Smooth muscle cell (in vitro differentiated cells): ENCODE data around the gene MAS1L. TPM values are rescaled to one million over a fixed set of nuclear protein-coding genes. Genes with fewer than 3 reads are reported as not detected.

ENCODE experiments used
- DNase-seq: peaks from one replicate; lab custom pipeline; 2025; ENCODE audit not compliant: unreplicated experiment; lab: John Stamatoyannopoulos, UW
- H2AFZ ChIP-seq: fragments of 200-600 bp; sonication (generic); 2 replicates; pipeline ENCODE4 v1.6.0; 2016; ENCODE audit warnings: antibody characterized with exemption, low read depth, mild to moderate bottlenecking
- H3F3A ChIP-seq: fragments of 200-600 bp; sonication (generic); 2 replicates; pipeline ENCODE4 v1.6.0; 2017; ENCODE audit warnings: antibody characterized with exemption, low read depth
- H3K27ac ChIP-seq: fragments of 200-600 bp; sonication (generic); 2 replicates; pipeline ENCODE4 v1.5.1; 2016; ENCODE audit warnings: low read depth, mild to moderate bottlenecking
- H3K27me3 ChIP-seq: fragments of 200-600 bp; sonication (generic); 2 replicates; pipeline ENCODE4 v1.6.1; 2016; ENCODE audit warnings: low read depth, mild to moderate bottlenecking
- H3K36me3 ChIP-seq: fragments of 200-600 bp; sonication (generic); 2 replicates; pipeline ENCODE4 v1.5.1; 2016; ENCODE audit warnings: low read depth
- H3K4me1 ChIP-seq: fragments of 200-600 bp; sonication (generic); 2 replicates; pipeline ENCODE4 v1.5.1; 2016; ENCODE audit warnings: low read depth
- H3K4me2 ChIP-seq: fragments of 200-600 bp; sonication (generic); 2 replicates; pipeline ENCODE4 v1.6.0; 2016; ENCODE audit warnings: mild to moderate bottlenecking
- H3K4me3 ChIP-seq: fragments of 200-600 bp; sonication (generic); 2 replicates; pipeline ENCODE4 v1.5.1; 2016; ENCODE audit warnings: mild to moderate bottlenecking
- H3K79me2 ChIP-seq: fragments of 200-600 bp; sonication (generic); 2 replicates; pipeline ENCODE4 v1.6.0; 2016; ENCODE audit warnings: low read depth, mild to moderate bottlenecking
- H3K9ac ChIP-seq: fragments of 200-600 bp; sonication (generic); 2 replicates; pipeline ENCODE4 v1.6.0; 2016; ENCODE audit warnings: low read depth
- H3K9me3 ChIP-seq: fragments of 200-600 bp; sonication (generic); replicated peaks from 2 replicates; pipeline ENCODE4 v1.5.1; 2016; ENCODE audit warnings: low read depth
- H4K20me1 ChIP-seq: fragments of 200-600 bp; sonication (generic); 2 replicates; pipeline ENCODE4 v1.6.0; 2016; ENCODE audit warnings: low read depth
- CTCF ChIP-seq: fragments of 200-600 bp; sonication (generic); IDR thresholded peaks from 2 replicates; pipeline ENCODE4 v1.5.1; 2017; ENCODE audit warnings: borderline replicate concordance, mild to moderate bottlenecking, antibody characterized with exemption; ENCODE audit not compliant: insufficient read depth, poor library complexity, severe bottlenecking
- WGBS: methylation state at CpG from one replicate; pipeline ENCODE4 v1.1.7; 2016; ENCODE audit warnings: low lambda C conversion rate; 5-methylcytosine and 5-hydroxymethylcytosine counted together
- polyA plus RNA-seq: library from polyadenylated mRNA; unstranded; fragments of >200 nt; fragmentation: Nextera tagmentation; extraction: Ambion mirVana; gene quantifications from 2 replicates; pipeline ENCODE4 v1.2.1, GENCODE V29; 2016
- total RNA-seq: library from RNA; depleted of rRNA; stranded (reverse); fragments of >200 nt; gene quantifications from 2 replicates; pipeline ENCODE4 v1.2.3, GENCODE V29; 2014

The MAS1L gene
- total and polyA plus RNA-seq, 2 experiments from 2014 or later = not detected

GRCh38 chr6:29499704-29500103 lies 11.9 kb upstream of the MAS1L start:
- Histone ChIP-seq H3K4me3 (no peak overlapping the region), H3F3A (no peaks in the 10 kb centered on the region), H3K79me2 (no peaks in the 10 kb centered on the region), H4K20me1 (no peaks in the 10 kb centered on the region), H3K27me3 (no peaks in the 10 kb centered on the region), H3K4me2 (no peak overlapping the region), H3K27ac (no peak overlapping the region), H2AFZ (no peak overlapping the region), H3K9ac (no peak overlapping the region), H3K36me3 (no peaks in the 10 kb centered on the region), H3K4me1 (no peaks in the 10 kb centered on the region), H3K9me3 (no peaks in the 10 kb centered on the region)
- WGBS = 90% methylated on average over 5 of the region's 5 CpGs
- DNase-seq = no peak
- TF ChIP-seq CTCF = no peak

- no peaks in the 10 kb centered on the region for H3F3A ChIP-seq
- H3K27me3 ChIP-seq = no peaks in the 10 kb centered on the region
- H3K9me3 ChIP-seq = no peaks in the 10 kb centered on the region
- no peak for DNase-seq
- TF ChIP-seq CTCF = no peak
- H3K4me1 ChIP-seq = no peaks in the 10 kb centered on the region
- H3K27ac ChIP-seq = no peak overlapping the region
- WGBS = 94% methylated on average over 4 of the region's 4 CpGs
- H4K20me1 ChIP-seq = no peaks in the 10 kb centered on the region
- no peak overlapping the region for H3K4me2 ChIP-seq
- no peak overlapping the region for H3K4me3 ChIP-seq
- H3K9ac ChIP-seq = no peak overlapping the region
- no peaks in the 10 kb centered on the region for H3K36me3 ChIP-seq
- H2AFZ ChIP-seq = no peak overlapping the region
- H3K79me2 ChIP-seq = no peaks in the 10 kb centered on the region
Measured at GRCh38 chr6:29496961-29497360, 9.2 kb upstream of the MAS1L start.

GRCh38 chr6:29495571-29495970 lies 7.8 kb upstream of the MAS1L start:
- WGBS = 89% methylated on average over 4 of the region's 4 CpGs
- no peaks in the 10 kb centered on the region for H3K27me3 ChIP-seq

More at GRCh38 chr6:29495571-29495970, 7.8 kb upstream of the MAS1L start:
- no peak overlapping the region for H3K9ac ChIP-seq
- no peaks in the 10 kb centered on the region for H3F3A ChIP-seq
- H3K4me3 ChIP-seq = no peak overlapping the region
- H3K27ac ChIP-seq = no peak overlapping the region
- TF ChIP-seq CTCF = no peak
- no peaks in the 10 kb centered on the region for H3K4me1 ChIP-seq
- no peaks in the 10 kb centered on the region for H4K20me1 ChIP-seq
- DNase-seq = no peak
- H3K9me3 ChIP-seq = no peaks in the 10 kb centered on the region
- H3K4me2 ChIP-seq = no peak overlapping the region
- no peaks in the 10 kb centered on the region for H3K36me3 ChIP-seq
- no peaks in the 10 kb centered on the region for H3K79me2 ChIP-seq
- H2AFZ ChIP-seq = no peak overlapping the region
